HG03097 (cell line): ENCODE data around the gene CYB5RL.
"Not testable (repeated sequence)": the region's sequence is repeated elsewhere in the genome, so short reads cannot be mapped to it uniquely, and the experiment has no call there.

ENCODE experiments used
- ATAC-seq: cut with Tn5 transposase; IDR thresholded peaks from one replicate; pipeline ENCODE4 v1.9.1; 2021; ENCODE audit not compliant: unreplicated experiment, low FRiP score

Gene CYB5RL

DNA sequence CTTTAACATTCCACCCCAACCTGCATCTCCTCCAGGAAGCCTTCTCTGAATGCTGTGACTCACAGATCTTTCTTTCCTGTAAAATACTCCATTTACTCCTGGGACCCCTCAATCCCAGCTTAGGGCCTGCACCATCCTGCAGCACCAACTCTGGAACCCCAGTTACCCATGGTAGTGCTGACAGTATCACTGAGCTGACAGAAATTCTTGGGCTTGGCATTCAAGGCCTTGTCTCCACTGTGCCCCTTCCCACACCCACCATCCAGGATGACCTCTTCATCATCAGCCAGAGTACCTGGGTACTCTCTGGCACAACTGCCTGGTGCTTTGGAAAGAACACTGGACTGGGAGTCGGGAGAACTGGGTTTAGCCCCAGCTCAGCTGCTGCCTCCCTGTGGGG is 8.3 kb downstream of the CYB5RL start:
- ATAC-seq = no peak

DNA sequence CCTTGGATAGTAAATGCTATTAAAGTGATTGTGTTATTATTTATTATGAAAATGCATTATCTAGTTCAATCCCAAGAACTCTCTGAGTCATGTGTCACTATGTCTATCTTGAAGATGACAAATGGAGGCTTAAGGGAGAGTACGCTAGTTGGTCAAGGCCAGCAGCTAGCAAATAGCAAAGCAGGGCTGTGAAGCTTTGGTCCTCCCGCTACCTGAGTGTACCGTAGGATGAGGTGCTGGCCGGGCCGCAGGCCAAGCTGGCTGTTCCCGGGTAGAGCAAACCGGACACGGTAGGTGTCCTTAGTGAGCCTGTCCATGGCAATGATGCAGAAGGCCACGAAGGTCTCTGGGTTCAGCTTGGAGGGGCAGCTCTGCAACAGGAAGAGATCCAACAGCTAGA is 9.3 kb downstream of the CYB5RL start:
- ATAC-seq = no peak

GRCh38 chr1:54188291-54188690 is 11.5 kb downstream of the CYB5RL start:
- no peak for ATAC-seq

GRCh38 chr1:54186056-54186455 is 13.8 kb downstream of the CYB5RL start:
- no peak for ATAC-seq

GRCh38 chr1:54180701-54181360 is 19.0 kb downstream of the CYB5RL start:
- ATAC-seq = no peak

DNA sequence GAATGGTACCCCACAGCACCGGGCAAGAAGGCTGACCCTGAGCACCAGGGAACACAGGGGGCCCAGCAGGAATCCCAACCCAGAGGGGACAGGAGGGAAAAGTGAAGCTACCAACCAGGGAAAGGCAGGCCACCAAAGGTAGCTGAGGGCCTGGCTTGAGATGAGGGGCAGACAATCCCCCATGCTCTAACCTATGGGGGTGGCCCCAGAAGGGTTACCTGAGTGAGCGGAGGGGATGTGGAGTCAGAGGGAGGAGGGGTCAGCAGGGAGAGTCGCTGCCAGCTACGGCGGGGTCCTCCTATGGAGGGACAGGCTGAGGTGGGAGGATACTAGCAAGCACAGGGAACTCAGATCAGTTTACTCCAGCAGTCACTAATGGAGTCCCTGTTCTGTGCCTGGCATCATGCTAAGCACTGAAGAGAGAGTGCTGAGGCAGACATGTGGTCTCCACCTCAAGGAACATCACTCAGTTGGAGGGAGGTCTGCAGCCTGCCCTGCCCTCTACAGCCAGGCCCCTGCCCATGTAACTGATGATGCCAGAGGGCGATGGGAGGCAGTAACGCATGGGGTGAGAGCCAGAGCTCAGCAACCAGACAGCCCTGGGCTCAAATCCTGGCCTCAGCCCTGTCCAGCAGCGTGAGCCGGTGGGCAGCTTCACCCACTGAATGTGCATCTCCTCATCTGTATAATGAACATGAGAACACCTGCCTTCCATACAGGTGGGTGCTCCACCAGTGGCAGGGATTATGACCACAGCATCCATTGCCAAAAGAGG is 21.3 kb downstream of the CYB5RL start:
- no peak for ATAC-seq

- ATAC-seq = no peak
Measured at GRCh38 chr1:54177726-54178125, 22.1 kb downstream of the CYB5RL start.

- no peak for ATAC-seq
Measured at GRCh38 chr1:54176621-54177327, 23.1 kb downstream of the CYB5RL start.

- ATAC-seq = no peak
Measured at GRCh38 chr1:54174106-54174505, 25.7 kb downstream of the CYB5RL start.

DNA sequence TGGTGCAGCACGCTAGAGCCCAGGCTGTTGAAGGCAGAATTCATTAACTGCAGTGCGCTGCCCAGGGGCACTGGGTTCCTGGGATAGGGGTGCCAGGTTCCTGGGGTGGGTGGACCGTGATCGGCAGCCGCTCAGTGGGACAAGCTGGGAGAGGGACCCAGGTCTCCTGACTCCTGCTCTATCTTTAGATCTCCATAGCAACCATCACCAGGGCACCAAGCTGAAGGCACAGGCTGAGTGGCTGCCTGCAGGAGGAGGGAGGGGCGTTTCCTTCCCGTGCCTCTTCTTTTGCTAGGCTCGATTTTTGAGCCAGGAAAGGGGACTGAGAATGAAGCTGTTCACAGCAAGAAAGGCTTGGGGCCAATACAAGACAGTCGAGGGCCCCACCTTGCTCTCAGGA is 26.1 kb downstream of the CYB5RL start:
- no peak for ATAC-seq

- no peak for ATAC-seq
Measured at GRCh38 chr1:54172614-54173599, 26.9 kb downstream of the CYB5RL start.

- ATAC-seq = no peak
Measured at GRCh38 chr1:54171606-54172005, 28.2 kb downstream of the CYB5RL start.

GRCh38 chr1:54171016-54171415 is 28.8 kb downstream of the CYB5RL start:
- ATAC-seq = no peak

DNA sequence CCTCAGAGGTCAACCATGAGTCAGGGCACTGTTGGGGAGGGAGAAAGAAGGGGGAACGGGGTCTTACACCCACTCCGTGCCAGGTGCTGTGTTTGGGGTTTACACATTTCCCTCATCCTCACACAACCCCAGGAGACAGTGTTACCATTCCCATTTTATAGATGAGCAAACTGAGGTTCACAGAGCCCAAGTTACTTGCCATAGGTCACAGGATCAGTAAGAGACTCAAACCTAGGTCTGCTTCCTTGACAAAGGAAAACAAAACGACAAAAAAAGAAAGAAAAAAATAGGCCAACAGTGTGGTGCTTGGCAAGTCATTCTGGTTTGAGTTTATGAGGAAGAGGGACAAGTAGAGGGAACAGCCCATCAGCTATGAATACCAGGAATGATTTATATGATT is 30.8 kb downstream of the CYB5RL start:
- ATAC-seq = no peak

DNA sequence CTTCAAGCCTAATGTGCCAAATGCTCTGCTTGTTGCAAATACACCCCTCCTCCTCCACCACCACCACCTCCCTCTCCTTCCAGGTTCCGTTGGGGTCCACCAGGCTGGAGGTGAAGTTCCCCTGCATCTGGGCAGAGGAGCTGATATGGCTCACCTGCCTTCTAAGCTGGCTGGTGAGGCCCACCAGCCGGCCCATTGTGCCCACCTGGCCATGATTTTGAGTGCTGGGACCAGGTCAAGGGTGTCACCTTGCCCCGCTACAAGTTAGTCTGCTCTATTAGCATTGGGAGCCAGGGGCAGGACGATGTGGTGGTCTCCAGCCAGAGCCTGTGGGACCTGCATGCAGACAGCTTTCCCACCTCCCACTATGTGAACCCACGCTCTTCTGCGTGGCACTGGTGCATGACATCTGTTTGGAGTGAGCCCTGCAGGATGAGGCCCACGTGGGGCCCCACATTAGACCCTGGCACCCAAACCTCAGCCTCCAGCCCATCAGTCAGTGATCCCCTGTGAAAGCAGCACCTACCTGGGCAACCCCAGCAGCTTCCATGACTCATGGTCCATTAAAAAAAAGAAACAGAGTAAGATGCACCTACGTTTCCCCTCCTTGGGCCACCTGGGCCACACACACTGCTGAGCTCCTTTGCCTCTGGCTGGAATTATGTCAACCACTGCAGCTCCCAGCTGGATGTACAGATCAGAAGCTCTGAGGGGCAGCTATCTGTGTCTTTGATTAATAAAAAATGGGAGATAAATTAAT is 31.4 kb downstream of the CYB5RL start:
- no peak for ATAC-seq

- no peak for ATAC-seq
Measured at GRCh38 chr1:54167422-54168139, 32.2 kb downstream of the CYB5RL start.

DNA sequence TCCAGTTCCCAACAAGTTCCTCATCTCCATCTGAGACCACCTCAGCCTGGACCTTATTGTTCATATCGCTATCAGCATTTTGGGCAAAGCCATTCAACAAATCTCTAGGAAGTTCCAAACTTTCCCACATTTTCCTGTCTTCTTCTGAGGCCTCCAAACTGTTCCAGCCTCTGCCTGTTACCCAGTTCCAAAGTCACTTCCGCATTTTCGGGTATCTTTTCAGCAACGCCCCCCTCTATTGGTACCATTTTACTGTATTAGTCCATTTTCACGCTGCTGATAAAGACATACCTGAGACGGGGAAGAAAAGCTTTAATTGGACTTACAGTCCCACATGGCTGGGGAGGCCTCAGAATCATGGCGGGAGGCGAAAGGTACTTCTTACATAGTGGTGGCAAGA is 33.5 kb downstream of the CYB5RL start:
- ATAC-seq = not testable (repeated sequence)

GRCh38 chr1:54165146-54165545 is 34.7 kb downstream of the CYB5RL start:
- ATAC-seq = no peak

DNA sequence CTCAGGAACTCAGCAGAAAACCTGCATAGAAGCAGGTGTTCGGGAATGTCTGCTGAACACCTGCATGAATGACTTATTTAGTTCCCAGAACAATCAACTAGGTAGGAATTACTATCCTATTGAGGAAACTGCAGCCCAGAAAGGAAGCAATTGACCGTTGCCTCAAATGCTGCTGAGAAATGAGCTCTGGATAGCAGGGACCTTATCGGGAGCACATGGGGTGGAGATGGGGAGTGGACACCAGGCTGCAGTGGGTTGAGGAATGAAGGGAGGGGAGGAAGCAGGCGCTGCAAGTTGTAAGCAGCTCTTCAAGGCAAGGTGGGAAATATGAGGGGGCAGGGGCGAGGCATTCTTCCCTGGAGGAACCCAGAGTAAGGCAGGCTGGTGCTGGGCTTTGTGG is 36.3 kb downstream of the CYB5RL start:
- no peak for ATAC-seq
